ENCODE data around the gene ZNF883. TPM values are rescaled to one million over a fixed set of nuclear protein-coding genes. Genes with fewer than 3 reads are reported as not detected.

Gene ZNF883
- total and polyA plus RNA-seq, 2 of the 8 experiments (the other 6 are each of a cell fraction or from before 2014, with no cell fraction given), result 6.1 to 20.2 TPM

- no peaks in the 10 kb centered on the region for H3K36me3 ChIP-seq (ENCODE audit: control insufficient read depth in 2 of 4, insufficient read depth in 4 of 4, low read length in 3 of 4)
- H2AK5ac ChIP-seq (ENCODE audit: low read depth, low read length), result no peak overlapping the region
- H3K14ac ChIP-seq (ENCODE audit: insufficient read length), result no peak overlapping the region
- no peak overlapping the region for H4K8ac ChIP-seq (ENCODE audit: extremely low read depth, insufficient read depth, low read length)
- H4K91ac ChIP-seq (replicated peaks; ENCODE audit: insufficient read length, low read length), result no peak overlapping the region
- H3K9ac ChIP-seq (replicated peaks in 1 of 4; ENCODE audit: extremely low read depth in 1 of 4, low read depth in 3 of 4, low read length in 3 of 4), result no peak overlapping the region
- H2BK120ac ChIP-seq (replicated peaks; ENCODE audit: low read depth, low read length), result no peak overlapping the region
- no peak overlapping the region for H2BK12ac ChIP-seq (ENCODE audit: low read depth, low read length)
- no peak for DNase-seq (ENCODE audit: low read depth in 1 of 2, low spot score in 2 of 2)
- CTCF ChIA-PET (ENCODE audit: partially characterized antibody), result interaction anchor here (0.6 to 4.0 kb wide), 4 partner anchors 13 to 168 kb away, joined by 3 to 14 read pairs (median 4); no protein-coding TSS in a partner anchor
- H2AFZ ChIP-seq (ENCODE audit: low read length), result no peak overlapping the region
- no peaks in the 10 kb centered on the region for H4K20me1 ChIP-seq (replicated peaks in 1 of 2; ENCODE audit: control insufficient read depth in 1 of 2, insufficient read depth in 2 of 2, low read length in 2 of 2)
- H3K79me2 ChIP-seq (ENCODE audit: control insufficient read depth in 1 of 2, insufficient read depth in 2 of 2, low read length in 2 of 2), result no peaks in the 10 kb centered on the region
- H3K18ac ChIP-seq (ENCODE audit: extremely low read depth, low read length), result no peak overlapping the region
- no peak overlapping the region for H3K4me2 ChIP-seq (ENCODE audit: insufficient read depth in 1 of 2, low read depth in 2 of 2, low read length in 2 of 2)
- no peaks in the 10 kb centered on the region for H3K23me2 ChIP-seq (ENCODE audit: low read depth, low read length)
- no peak overlapping the region for H2BK5ac ChIP-seq (ENCODE audit: low read depth, low read length)
- peaks cover 0 to 2% (median 0%) of the 10 kb centered on the region in 4 experiments; a peak in 1 of 7 replicates for H3K27me3 ChIP-seq (replicated peaks in 1 of 4; ENCODE audit: control insufficient read depth in 3 of 4, extremely low read depth in 1 of 4, insufficient read depth in 3 of 4, low read length in 3 of 4)
- H3K4ac ChIP-seq (replicated peaks; ENCODE audit: insufficient read length, low read depth, low read length), result no peak overlapping the region
- H3K79me1 ChIP-seq (ENCODE audit: low read depth, low read length), result no peaks in the 10 kb centered on the region
- no peak for FAIRE-seq
- no peak overlapping the region for H3K4me3 ChIP-seq (ENCODE audit: extremely low read depth in 1 of 4, insufficient read depth in 2 of 4, low read depth in 3 of 4, low read length in 4 of 4)
- H2BK20ac ChIP-seq (ENCODE audit: low read length), result no peak overlapping the region
- H3K9me3 ChIP-seq (ENCODE audit: insufficient read depth in 2 of 2, low read depth in 1 of 2, low read length in 1 of 2), result peaks cover 0 to 5% of the 10 kb centered on the region in 2 experiments; a peak in 1 of 4 replicates
- no peaks in the 10 kb centered on the region for H3K4me1 ChIP-seq (replicated peaks in 1 of 4; ENCODE audit: control insufficient read depth in 3 of 4, insufficient read depth in 4 of 4, low read length in 3 of 4)
- no peak overlapping the region for H3K56ac ChIP-seq (replicated peaks; ENCODE audit: insufficient read length, low read depth, low read length)
- H3K27ac ChIP-seq (ENCODE audit: low read depth, low read length), result no peak overlapping the region
- H2BK15ac ChIP-seq (ENCODE audit: low read length), result no peak overlapping the region
- POLR2A ChIA-PET (ENCODE audit: partially characterized antibody), result no interaction called here
- H3K23ac ChIP-seq (ENCODE audit: insufficient read length), result no peak overlapping the region
- H4K5ac ChIP-seq (ENCODE audit: insufficient read length, low read depth, low read length), result no peak overlapping the region
- 70% methylated on average over 1 of the region's 1 CpG; no CpG with 5 or more reads in 1 of the 2 experiments for WGBS, 2 experiments (ENCODE audit: extremely low coverage in 1 of 2, insufficient coverage in 1 of 2, insufficient read length in 1 of 2, insufficient replicate concordance in 2 of 2, low coverage in 1 of 2, low lambda C conversion rate in 2 of 2, missing lambda C conversion rate in 1 of 2)
- no peak for TF ChIP-seq KDM4A (IDR thresholded peaks at IDR 0.05; ENCODE audit: low read depth, low read length, severe bottlenecking)
- no peak for TF ChIP-seq POU5F1 (IDR thresholded peaks at IDR 0.05; ENCODE audit: low read depth, low read length)
- no peak for TF ChIP-seq TAF7 (optimal IDR thresholded peaks at IDR 0.05; ENCODE audit: borderline replicate concordance, low read depth, low read length)
- TF ChIP-seq SAP30 (IDR thresholded peaks at IDR 0.05; ENCODE audit: insufficient read depth, insufficient replicate concordance, low read length), result no peak
- TF ChIP-seq BCL11A (IDR thresholded peaks at IDR 0.05; ENCODE audit: low read depth in 2 of 2, low read length in 2 of 2), result no peak
- TF ChIP-seq CBX8 (IDR thresholded peaks at IDR 0.05; ENCODE audit: borderline replicate concordance, low read depth, low read length), result no peak
- no peak for TF ChIP-seq MAX (IDR thresholded peaks at IDR 0.05)
- no peak for TF ChIP-seq HDAC6 (IDR thresholded peaks at IDR 0.05; ENCODE audit: low read depth, low read length)
- no peak for TF ChIP-seq HDAC2 (IDR thresholded peaks at IDR 0.05; ENCODE audit: borderline replicate concordance in 1 of 2, low read depth in 2 of 2, low read length in 2 of 2)
- TF ChIP-seq, protein P1, sequence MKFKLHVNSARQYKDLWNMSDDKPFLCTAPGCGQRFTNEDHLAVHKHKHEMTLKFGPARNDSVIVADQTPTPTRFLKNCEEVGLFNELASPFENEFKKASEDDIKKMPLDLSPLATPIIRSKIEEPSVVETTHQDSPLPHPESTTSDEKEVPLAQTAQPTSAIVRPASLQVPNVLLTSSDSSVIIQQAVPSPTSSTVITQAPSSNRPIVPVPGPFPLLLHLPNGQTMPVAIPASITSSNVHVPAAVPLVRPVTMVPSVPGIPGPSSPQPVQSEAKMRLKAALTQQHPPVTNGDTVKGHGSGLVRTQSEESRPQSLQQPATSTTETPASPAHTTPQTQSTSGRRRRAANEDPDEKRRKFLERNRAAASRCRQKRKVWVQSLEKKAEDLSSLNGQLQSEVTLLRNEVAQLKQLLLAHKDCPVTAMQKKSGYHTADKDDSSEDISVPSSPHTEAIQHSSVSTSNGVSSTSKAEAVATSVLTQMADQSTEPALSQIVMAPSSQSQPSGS (IDR thresholded peaks at IDR 0.05; ENCODE audit: low read length), result no peak
- TF ChIP-seq PHF8 (conservative IDR thresholded peaks at IDR 0.05; ENCODE audit: low read depth, low read length), result no peak
These were observed 56.4 kb downstream of the ZNF883 start for GRCh38 chr9:112955550-112955949.
